NCI-H2107 treated with DMSO at 0.1 percent for 48 hours (cell line): ENCODE measurements around the gene ANKRD10.
"Not testable (repeated sequence)": the region's sequence is repeated elsewhere in the genome, so short reads cannot be mapped to it uniquely, and the experiment has no call there.

Experiments used
- DNase-seq: peaks from one replicate; lab custom pipeline; 2025; ENCODE audit not compliant: unreplicated experiment; lab: John Stamatoyannopoulos, UW

Gene ANKRD10

GRCh38 chr13:110867380-110867779 is 47.5 kb downstream of the ANKRD10 start:
- DNase-seq = no peak

GRCh38 chr13:110866491-110867170 is 48.2 kb downstream of the ANKRD10 start:
- no peak for DNase-seq

- DNase-seq = no peak
Measured at GRCh38 chr13:110863685-110864084, 51.2 kb downstream of the ANKRD10 start.

GRCh38 chr13:110860983-110861382 is 53.9 kb downstream of the ANKRD10 start:
- no peak for DNase-seq

GRCh38 chr13:110856942-110857835 is 57.7 kb downstream of the ANKRD10 start:
- DNase-seq = no peak

GRCh38 chr13:110855363-110855762 is 59.5 kb downstream of the ANKRD10 start:
- no peak for DNase-seq

GRCh38 chr13:110854866-110855265 is 60.0 kb downstream of the ANKRD10 start:
- no peak for DNase-seq

- DNase-seq = no peak
Measured at GRCh38 chr13:110853235-110853721, 61.6 kb downstream of the ANKRD10 start.

- DNase-seq = peak; percentile 89
Measured at GRCh38 chr13:110850840-110851239, 64.0 kb downstream of the ANKRD10 start.

- no peak for DNase-seq
Measured at GRCh38 chr13:110850006-110850405, 64.9 kb downstream of the ANKRD10 start.

- DNase-seq = no peak
Measured at GRCh38 chr13:110845520-110845919, 69.3 kb downstream of the ANKRD10 start.

GRCh38 chr13:110841846-110842245 is 73.0 kb downstream of the ANKRD10 start:
- no peak for DNase-seq

- no peak for DNase-seq
Measured at GRCh38 chr13:110841406-110841805, 73.5 kb downstream of the ANKRD10 start.

- no peak for DNase-seq
Measured at GRCh38 chr13:110838867-110839538, 75.9 kb downstream of the ANKRD10 start.

GRCh38 chr13:110838116-110838515 is 76.8 kb downstream of the ANKRD10 start:
- DNase-seq = no peak

- not testable (repeated sequence) for DNase-seq
Measured at GRCh38 chr13:110837397-110838061, 77.3 kb downstream of the ANKRD10 start.

GRCh38 chr13:110836605-110836903 is 78.3 kb downstream of the ANKRD10 start:
- DNase-seq = no peak

GRCh38 chr13:110835721-110836604 is 78.9 kb downstream of the ANKRD10 start:
- no peak for DNase-seq

GRCh38 chr13:110834572-110834971 is 80.3 kb downstream of the ANKRD10 start:
- DNase-seq = no peak

- no peak for DNase-seq
Measured at GRCh38 chr13:110832531-110832930, 82.3 kb downstream of the ANKRD10 start.
